ENCODE measurements around the gene CAMTA1. TPM values are rescaled to one million over a fixed set of nuclear protein-coding genes. Genes with fewer than 3 reads are reported as not detected.
A peak's percentile ranks its signal among the peaks of the same experiment; 100 is the strongest.

The CAMTA1 gene
- total RNA-seq, 4 donors from 2014 or later, result 57.4 to 88.3 (median 62.1) TPM

GRCh38 chr1:7694600-7695496, 909.6 kb downstream of the CAMTA1 start:
- TF ChIP-seq POLR2A (IDR thresholded peaks at IDR 0.05), result no peak
- TF ChIP-seq, protein P1, sequence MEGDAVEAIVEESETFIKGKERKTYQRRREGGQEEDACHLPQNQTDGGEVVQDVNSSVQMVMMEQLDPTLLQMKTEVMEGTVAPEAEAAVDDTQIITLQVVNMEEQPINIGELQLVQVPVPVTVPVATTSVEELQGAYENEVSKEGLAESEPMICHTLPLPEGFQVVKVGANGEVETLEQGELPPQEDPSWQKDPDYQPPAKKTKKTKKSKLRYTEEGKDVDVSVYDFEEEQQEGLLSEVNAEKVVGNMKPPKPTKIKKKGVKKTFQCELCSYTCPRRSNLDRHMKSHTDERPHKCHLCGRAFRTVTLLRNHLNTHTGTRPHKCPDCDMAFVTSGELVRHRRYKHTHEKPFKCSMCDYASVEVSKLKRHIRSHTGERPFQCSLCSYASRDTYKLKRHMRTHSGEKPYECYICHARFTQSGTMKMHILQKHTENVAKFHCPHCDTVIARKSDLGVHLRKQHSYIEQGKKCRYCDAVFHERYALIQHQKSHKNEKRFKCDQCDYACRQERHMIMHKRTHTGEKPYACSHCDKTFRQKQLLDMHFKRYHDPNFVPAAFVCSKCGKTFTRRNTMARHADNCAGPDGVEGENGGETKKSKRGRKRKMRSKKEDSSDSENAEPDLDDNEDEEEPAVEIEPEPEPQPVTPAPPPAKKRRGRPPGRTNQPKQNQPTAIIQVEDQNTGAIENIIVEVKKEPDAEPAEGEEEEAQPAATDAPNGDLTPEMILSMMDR (IDR thresholded peaks at IDR 0.05), result no peak
- DNase-seq, result no peak
- Histone ChIP-seq H3K9me3 (no peaks in the 10 kb centered on the region), H3K4me1 (no peaks in the 10 kb centered on the region), H3K4me3 (no peak overlapping the region), H3K36me3 (no peaks in the 10 kb centered on the region), H3K27me3 (no peaks in the 10 kb centered on the region), H3K27ac (no peak overlapping the region)

- DNase-seq, result no peak
- TF ChIP-seq POLR2A (IDR thresholded peaks at IDR 0.05), result no peak
- TF ChIP-seq, protein P1 (IDR thresholded peaks at IDR 0.05), result no peak
- H3K27ac ChIP-seq, result no peak overlapping the region
- no peaks in the 10 kb centered on the region for H3K4me1 ChIP-seq
- H3K36me3 ChIP-seq, result no peaks in the 10 kb centered on the region
- H3K4me3 ChIP-seq, result no peak overlapping the region
- no peaks in the 10 kb centered on the region for H3K9me3 ChIP-seq
- H3K27me3 ChIP-seq, result no peaks in the 10 kb centered on the region
These were observed 910.4 kb downstream of the CAMTA1 start for GRCh38 chr1:7695497-7696117.

- Histone ChIP-seq H3K27ac (no peak overlapping the region), H3K4me3 (no peak overlapping the region), H3K36me3 (no peaks in the 10 kb centered on the region), H3K4me1 (peaks cover 0 to 1% (median 0%) of the 10 kb centered on the region in 4 donors), H3K27me3 (no peaks in the 10 kb centered on the region), H3K9me3 (no peaks in the 10 kb centered on the region)
- DNase-seq, result no peak
- no peak for TF ChIP-seq POLR2A (IDR thresholded peaks at IDR 0.05)
- TF ChIP-seq, protein P1 (IDR thresholded peaks at IDR 0.05), result no peak
These were observed 913.4 kb downstream of the CAMTA1 start for GRCh38 chr1:7698641-7699040.

DNA sequence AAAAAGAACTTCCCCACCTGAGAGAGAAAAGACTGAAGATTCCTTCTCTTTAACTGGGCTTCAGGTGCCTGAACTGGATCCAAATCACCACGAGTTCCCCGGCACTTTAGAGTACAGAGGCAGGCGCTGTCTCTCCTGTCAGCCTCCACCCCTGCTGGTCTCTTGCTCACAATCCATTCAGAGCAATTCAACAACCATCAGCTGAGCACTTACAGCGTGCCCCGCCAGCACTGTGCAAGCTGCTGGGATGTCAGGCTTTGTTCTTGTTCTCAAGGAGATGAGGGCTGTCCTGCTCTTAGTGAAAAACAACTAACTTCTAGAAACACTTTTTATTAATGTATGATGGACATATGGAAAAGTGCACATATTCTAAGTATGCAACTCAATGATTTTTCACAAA, 917.1 kb downstream of the CAMTA1 start:
- peaks cover 0 to 13% (median 0%) of the 10 kb centered on the region in 4 donors for H3K4me1 ChIP-seq
- no peak for DNase-seq
- no peaks in the 10 kb centered on the region for H3K9me3 ChIP-seq
- H3K27me3 ChIP-seq, result no peaks in the 10 kb centered on the region
- H3K4me3 ChIP-seq, result no peak overlapping the region
- TF ChIP-seq, protein P1 (IDR thresholded peaks at IDR 0.05), result no peak
- no peak for TF ChIP-seq POLR2A (IDR thresholded peaks at IDR 0.05)
- H3K27ac ChIP-seq, result no peak overlapping the region
- H3K36me3 ChIP-seq, result no peaks in the 10 kb centered on the region

DNA sequence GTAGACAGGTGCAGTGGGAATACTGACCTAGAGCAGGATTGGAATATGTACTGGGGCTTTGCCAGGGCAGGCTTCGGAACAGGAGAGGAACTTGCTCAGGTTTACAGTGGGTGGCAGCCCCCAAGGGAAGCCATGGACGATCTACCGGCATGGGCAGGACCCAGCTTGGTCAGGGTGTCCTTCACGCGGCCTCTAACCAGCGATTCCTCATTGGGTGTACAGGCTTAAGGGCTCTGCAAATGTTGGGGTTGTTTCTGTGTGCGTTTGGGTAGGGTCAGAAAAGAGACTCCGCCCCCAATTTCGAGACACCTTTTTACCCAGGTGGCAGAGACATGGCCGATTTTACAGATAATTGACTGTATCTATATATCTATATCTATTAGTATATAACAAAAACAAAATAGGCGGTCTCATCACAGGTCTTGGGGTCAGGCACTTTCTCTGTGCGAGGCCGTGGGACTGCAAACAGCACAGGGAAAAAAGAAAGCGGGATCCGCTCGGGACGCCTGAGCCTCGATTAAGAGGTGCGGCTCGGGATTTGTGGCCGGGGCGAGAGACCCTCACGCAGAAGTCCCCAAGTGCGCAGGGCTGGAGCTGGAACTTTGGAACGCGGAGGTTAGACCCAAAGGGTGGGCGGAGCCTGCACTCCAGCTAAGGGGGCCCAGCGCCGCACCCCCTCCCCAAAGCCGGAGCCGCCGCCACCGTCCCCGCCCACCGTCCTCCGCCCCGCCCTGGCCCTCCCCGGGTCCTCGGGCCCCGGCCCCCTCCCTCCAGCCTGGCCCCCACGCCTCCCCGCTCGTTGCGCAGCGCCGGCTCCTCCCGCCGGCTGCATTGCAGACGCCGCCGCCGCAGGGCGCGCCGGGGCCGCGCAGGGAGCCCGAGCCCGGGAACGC, 918.3 kb downstream of the CAMTA1 start:
- Histone ChIP-seq H3K9me3 (no peaks in the 10 kb centered on the region), H3K27me3 (no peaks in the 10 kb centered on the region), H3K4me1 (peaks cover 0 to 13% (median 0%) of the 10 kb centered on the region in 4 donors), H3K36me3 (no peaks in the 10 kb centered on the region), H3K4me3 (peak overlapping the region in 3 of 4 donors; percentile 53 to 63 (median 58)), H3K27ac (no peak overlapping the region)
- no peak for DNase-seq
- no peak for TF ChIP-seq POLR2A (IDR thresholded peaks at IDR 0.05)
- TF ChIP-seq, protein P1 (IDR thresholded peaks at IDR 0.05), result no peak
